OCI-LY7 (cell line): ENCODE results near the gene LRRC8C.

Experiments used
- EZH2phosphoT487 ChIP-seq: fragments of 200-600 bp; sonication (generic); IDR thresholded peaks from 2 replicates; pipeline ENCODE4 v1.6.1; 2018; ENCODE audit warnings: low read depth, borderline replicate concordance, mild to moderate bottlenecking, mixed run types, antibody characterized with exemption, low read length, moderate library complexity, mixed read lengths
- TF ChIP-seq, protein P1 (sequence below): fragments of 200-600 bp; sonication (generic); conservative IDR thresholded peaks from 2 replicates; pipeline ENCODE4 v1.5.1; 2014; ENCODE audit warnings: mild to moderate bottlenecking, antibody characterized with exemption, low read length, moderate library complexity, mixed read lengths

DNA sequence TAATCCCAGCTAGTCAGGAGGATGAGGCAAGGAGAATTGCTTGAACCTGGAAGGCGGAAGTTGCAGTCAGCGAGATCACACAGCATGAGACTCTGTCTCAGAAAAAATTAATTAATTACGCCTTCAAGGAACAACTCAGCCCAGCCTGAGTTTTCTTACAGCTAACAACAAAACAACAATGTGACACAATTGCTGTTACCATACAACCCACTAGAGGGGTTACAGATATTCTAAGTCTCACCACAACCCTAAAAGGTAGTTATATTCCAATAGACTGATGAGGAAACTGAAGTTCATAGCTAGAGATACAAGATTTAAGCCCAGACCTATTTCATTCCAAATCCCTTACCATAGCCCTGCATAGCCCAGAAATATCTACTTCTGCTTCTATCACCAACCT is 2.9 kb upstream of the LRRC8C start:
- TF ChIP-seq, protein P1, sequence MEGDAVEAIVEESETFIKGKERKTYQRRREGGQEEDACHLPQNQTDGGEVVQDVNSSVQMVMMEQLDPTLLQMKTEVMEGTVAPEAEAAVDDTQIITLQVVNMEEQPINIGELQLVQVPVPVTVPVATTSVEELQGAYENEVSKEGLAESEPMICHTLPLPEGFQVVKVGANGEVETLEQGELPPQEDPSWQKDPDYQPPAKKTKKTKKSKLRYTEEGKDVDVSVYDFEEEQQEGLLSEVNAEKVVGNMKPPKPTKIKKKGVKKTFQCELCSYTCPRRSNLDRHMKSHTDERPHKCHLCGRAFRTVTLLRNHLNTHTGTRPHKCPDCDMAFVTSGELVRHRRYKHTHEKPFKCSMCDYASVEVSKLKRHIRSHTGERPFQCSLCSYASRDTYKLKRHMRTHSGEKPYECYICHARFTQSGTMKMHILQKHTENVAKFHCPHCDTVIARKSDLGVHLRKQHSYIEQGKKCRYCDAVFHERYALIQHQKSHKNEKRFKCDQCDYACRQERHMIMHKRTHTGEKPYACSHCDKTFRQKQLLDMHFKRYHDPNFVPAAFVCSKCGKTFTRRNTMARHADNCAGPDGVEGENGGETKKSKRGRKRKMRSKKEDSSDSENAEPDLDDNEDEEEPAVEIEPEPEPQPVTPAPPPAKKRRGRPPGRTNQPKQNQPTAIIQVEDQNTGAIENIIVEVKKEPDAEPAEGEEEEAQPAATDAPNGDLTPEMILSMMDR, result 0 out of 2 replicates have a peak, but pooled peaks have one; percentile 25
- TF ChIP-seq EZH2phosphoT487, result no peak
